HepG2 (cell line): ENCODE results near the gene INHBC. TPM values are rescaled to one million over a fixed set of nuclear protein-coding genes. Genes with fewer than 3 reads are reported as not detected.

Experiments used
- ARNTL ChIP-seq: sonication (generic); formaldehyde crosslinking; IDR thresholded peaks from 2 replicates; pipeline ENCODE4 v1.4.0; 2020; ENCODE audit warnings: mild to moderate bottlenecking, missing genetic modification reagents
- DBP ChIP-seq: sonication (generic); formaldehyde crosslinking; IDR thresholded peaks from 2 replicates; pipeline ENCODE4 v1.4.0; 2020; ENCODE audit warnings: missing genetic modification reagents; ENCODE audit errors: not compliant biosample characterization
- DRAP1 ChIP-seq: IDR thresholded peaks from 2 replicates; pipeline ENCODE4 v1.6.1; 2016; ENCODE audit warnings: missing genetic modification reagents, missing compliant biosample characterization
- HNF4G ChIP-seq, 2 experiments: sonication (generic) in 1 of 2; formaldehyde crosslinking in 1 of 2; IDR thresholded peaks; 2 replicates each; pipeline versions ENCODE4 v1.4.0 to v1.6.1; 2011 to 2020; ENCODE audit warnings: borderline replicate concordance in 2 of 2, low read depth in 2 of 2, mild to moderate bottlenecking in 2 of 2, low read length in 1 of 2, missing genetic modification reagents in 1 of 2, moderate library complexity in 1 of 2
- RCOR2 ChIP-seq: IDR thresholded peaks from 2 replicates; pipeline ENCODE4 v1.6.1; 2016; ENCODE audit warnings: missing biosample characterization, missing genetic modification reagents
- SNAPC4 ChIP-seq: sonication (generic); formaldehyde crosslinking; IDR thresholded peaks from 2 replicates; pipeline ENCODE4 v1.4.0; 2020; ENCODE audit warnings: mild to moderate bottlenecking, missing genetic modification reagents
- TFDP2 ChIP-seq: sonication (generic); formaldehyde crosslinking; IDR thresholded peaks from 2 replicates; pipeline ENCODE4 v1.4.0; 2020; ENCODE audit warnings: missing genetic modification reagents
- ZNF121 ChIP-seq: sonication (generic); formaldehyde crosslinking; IDR thresholded peaks from 2 replicates; pipeline ENCODE4 v1.5.0; 2020; ENCODE audit warnings: mild to moderate bottlenecking, missing genetic modification reagents
- ZNF292 ChIP-seq: sonication (generic); formaldehyde crosslinking; IDR thresholded peaks from 2 replicates; pipeline ENCODE4 v1.8.1; 2022; ENCODE audit warnings: mild to moderate bottlenecking, low read depth, missing genetic modification reagents, borderline replicate concordance
- ZNF317 ChIP-seq: sonication (generic); formaldehyde crosslinking; IDR thresholded peaks from 2 replicates; pipeline ENCODE4 v1.5.0; 2020; ENCODE audit warnings: mild to moderate bottlenecking, missing genetic modification reagents
- ZNF350 ChIP-seq: sonication (generic); formaldehyde crosslinking; IDR thresholded peaks from 2 replicates; pipeline ENCODE4 v1.4.0; 2020; ENCODE audit warnings: mild to moderate bottlenecking, low read depth, missing genetic modification reagents, borderline replicate concordance
- ZNF615 ChIP-seq: sonication (generic); formaldehyde crosslinking; IDR thresholded peaks from 2 replicates; pipeline ENCODE4 v1.5.0; 2020; ENCODE audit warnings: mild to moderate bottlenecking, missing genetic modification reagents, borderline replicate concordance
- ZNF652 ChIP-seq: IDR thresholded peaks from 2 replicates; pipeline ENCODE4 v1.6.1; 2016; ENCODE audit warnings: low read depth, borderline replicate concordance
- ZNF724P ChIP-seq: sonication (generic); formaldehyde crosslinking; IDR thresholded peaks from 2 replicates; pipeline ENCODE4 v1.8.0; 2022; ENCODE audit warnings: missing genetic modification reagents, borderline replicate concordance
- polyA plus RNA-seq, 8 experiments: library from polyadenylated mRNA; depleted of rRNA in 3 of 8; stranded (reverse) in 7 of 8; unstranded in 1 of 8; fragments of >200 nt; fragmentation: Illumina TruSeq in 4 of 8; extraction: Trizol in 4 of 8; gene quantifications; 2 replicates each; pipeline versions ENCODE4 v1.2.1 to v1.2.3, GENCODE V29; 2011 to 2016; ENCODE audit warnings: low read depth in 4 of 8, missing spikeins in 1 of 8, mixed read lengths in 1 of 8; ENCODE audit not compliant: insufficient read depth in 1 of 8
- total RNA-seq, 5 experiments: library from RNA; depleted of rRNA; stranded (reverse); fragments of >200 nt; fragmentation: Illumina TruSeq; extraction: Trizol; gene quantifications; 2 replicates each; pipeline ENCODE4 v1.2.3, GENCODE V29; 2016; ENCODE audit warnings: low read depth in 1 of 5
- TF ChIP-seq, protein P1 (sequence below): sonication (generic); formaldehyde crosslinking; IDR thresholded peaks from 2 replicates; pipeline ENCODE4 v1.4.0; 2020; ENCODE audit warnings: missing genetic modification reagents, low read depth, mild to moderate bottlenecking, borderline replicate concordance
- TF ChIP-seq, protein P2 (sequence below): sonication (generic); formaldehyde crosslinking; IDR thresholded peaks from 2 replicates; pipeline ENCODE4 v1.5.1; 2020; ENCODE audit warnings: mild to moderate bottlenecking, missing genetic modification reagents, moderate library complexity

Gene INHBC
- total and polyA plus RNA-seq, 2 of the 13 experiments (the other 11 are each of a cell fraction or from before 2014, with no cell fraction given): 1.8 to 13.8 TPM

- TF ChIP-seq TFDP2 (CRISPR knock-in tag): peak; percentile 75; the same call in 1 of the 2 replicates
- TF ChIP-seq SNAPC4 (CRISPR knock-in tag): no peak
- peak; percentile 98 for TF ChIP-seq ARNTL
- TF ChIP-seq ZNF724P (CRISPR knock-in tag): no peak
- TF ChIP-seq ZNF317 (CRISPR knock-in tag): 0 out of 2 replicates have a peak, but pooled peaks have one; percentile 23
- TF ChIP-seq, protein P1, sequence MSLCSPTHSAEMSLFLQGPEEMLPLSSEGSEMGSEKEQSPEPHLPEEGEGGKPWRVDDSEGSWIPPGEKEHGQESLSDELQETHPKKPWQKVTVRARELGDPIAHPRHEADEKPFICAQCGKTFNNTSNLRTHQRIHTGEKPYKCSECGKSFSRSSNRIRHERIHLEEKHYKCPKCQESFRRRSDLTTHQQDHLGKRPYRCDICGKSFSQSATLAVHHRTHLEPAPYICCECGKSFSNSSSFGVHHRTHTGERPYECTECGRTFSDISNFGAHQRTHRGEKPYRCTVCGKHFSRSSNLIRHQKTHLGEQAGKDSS (CRISPR knock-in tag): peak; percentile 85; the same call in 1 of the 2 replicates
- TF ChIP-seq DBP (CRISPR knock-in tag): no peak
- TF ChIP-seq, protein P2, sequence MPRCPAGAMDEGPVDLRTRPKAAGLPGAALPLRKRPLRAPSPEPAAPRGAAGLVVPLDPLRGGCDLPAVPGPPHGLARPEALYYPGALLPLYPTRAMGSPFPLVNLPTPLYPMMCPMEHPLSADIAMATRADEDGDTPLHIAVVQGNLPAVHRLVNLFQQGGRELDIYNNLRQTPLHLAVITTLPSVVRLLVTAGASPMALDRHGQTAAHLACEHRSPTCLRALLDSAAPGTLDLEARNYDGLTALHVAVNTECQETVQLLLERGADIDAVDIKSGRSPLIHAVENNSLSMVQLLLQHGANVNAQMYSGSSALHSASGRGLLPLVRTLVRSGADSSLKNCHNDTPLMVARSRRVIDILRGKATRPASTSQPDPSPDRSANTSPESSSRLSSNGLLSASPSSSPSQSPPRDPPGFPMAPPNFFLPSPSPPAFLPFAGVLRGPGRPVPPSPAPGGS (CRISPR knock-in tag): peak; percentile 86; the same call in 1 of the 2 replicates
- TF ChIP-seq ZNF615: no peak
- TF ChIP-seq HNF4G (IDR thresholded peaks at IDR 0.05; ENCODE audit: borderline replicate concordance, low read depth, low read length): peak; percentile 98
- peak; percentile 99 for TF ChIP-seq HNF4G (CRISPR knock-in tag; IDR thresholded peaks at IDR 0.05; ENCODE audit: borderline replicate concordance, low read depth)
- 0 out of 2 replicates have a peak, but pooled peaks have one; percentile 48 for TF ChIP-seq ZNF652 (CRISPR knock-in tag)
- TF ChIP-seq ZNF350: peak; percentile 97
- TF ChIP-seq ZNF121: peak; percentile 57; the same call in 1 of the 2 replicates
- TF ChIP-seq ZNF292: peak; percentile 60; the same call in 1 of the 2 replicates
- TF ChIP-seq DRAP1 (CRISPR knock-in tag): peak; percentile 54
- peak; percentile 86 for TF ChIP-seq RCOR2
These were observed 16.7 kb downstream of the INHBC start (continued) for GRCh38 chr12:57451233-57451778.
